H4 (cell line): Measurements from ENCODE around the gene LIF. TPM values are rescaled to one million over a fixed set of nuclear protein-coding genes. Genes with fewer than 3 reads are reported as not detected.
"Not testable (repeated sequence)": the region's sequence is repeated elsewhere in the genome, so short reads cannot be mapped to it uniquely, and the experiment has no call there.

Experiments used
- DNase-seq: peaks from one replicate; pipeline ENCODE4 v3.0.0-alpha.2; 2015; ENCODE audit warnings: low spot score
- total RNA-seq: library from RNA; depleted of rRNA; stranded (reverse); fragments of >200 nt; shearing (Covaris generic); gene quantifications from 2 replicates; pipeline ENCODE4 v1.2.3, GENCODE V29; 2014

Gene LIF
- total RNA-seq, 1 experiment from 2014 or later, result 3.9 TPM

DNA sequence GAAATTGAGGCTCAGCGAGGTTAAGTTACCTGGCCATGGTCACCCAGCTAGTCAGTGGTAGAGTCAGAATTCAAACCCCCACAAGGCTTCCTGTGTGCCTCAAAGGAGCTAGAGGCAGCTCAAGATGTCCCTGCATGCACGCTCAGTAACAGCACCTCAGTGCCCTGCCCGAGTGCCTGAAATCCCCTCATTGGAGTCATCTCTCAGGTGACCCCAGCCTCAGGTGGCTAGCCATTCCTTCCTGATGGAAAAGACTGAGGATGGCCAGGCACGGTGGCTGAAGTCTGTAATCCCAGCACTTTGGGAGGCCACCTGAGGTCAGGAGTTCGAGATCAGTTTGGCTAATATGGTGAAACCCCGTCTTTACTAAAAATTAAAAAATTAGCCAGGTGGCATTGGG, 36.9 kb downstream of the LIF start:
- DNase-seq, result no peak

DNA sequence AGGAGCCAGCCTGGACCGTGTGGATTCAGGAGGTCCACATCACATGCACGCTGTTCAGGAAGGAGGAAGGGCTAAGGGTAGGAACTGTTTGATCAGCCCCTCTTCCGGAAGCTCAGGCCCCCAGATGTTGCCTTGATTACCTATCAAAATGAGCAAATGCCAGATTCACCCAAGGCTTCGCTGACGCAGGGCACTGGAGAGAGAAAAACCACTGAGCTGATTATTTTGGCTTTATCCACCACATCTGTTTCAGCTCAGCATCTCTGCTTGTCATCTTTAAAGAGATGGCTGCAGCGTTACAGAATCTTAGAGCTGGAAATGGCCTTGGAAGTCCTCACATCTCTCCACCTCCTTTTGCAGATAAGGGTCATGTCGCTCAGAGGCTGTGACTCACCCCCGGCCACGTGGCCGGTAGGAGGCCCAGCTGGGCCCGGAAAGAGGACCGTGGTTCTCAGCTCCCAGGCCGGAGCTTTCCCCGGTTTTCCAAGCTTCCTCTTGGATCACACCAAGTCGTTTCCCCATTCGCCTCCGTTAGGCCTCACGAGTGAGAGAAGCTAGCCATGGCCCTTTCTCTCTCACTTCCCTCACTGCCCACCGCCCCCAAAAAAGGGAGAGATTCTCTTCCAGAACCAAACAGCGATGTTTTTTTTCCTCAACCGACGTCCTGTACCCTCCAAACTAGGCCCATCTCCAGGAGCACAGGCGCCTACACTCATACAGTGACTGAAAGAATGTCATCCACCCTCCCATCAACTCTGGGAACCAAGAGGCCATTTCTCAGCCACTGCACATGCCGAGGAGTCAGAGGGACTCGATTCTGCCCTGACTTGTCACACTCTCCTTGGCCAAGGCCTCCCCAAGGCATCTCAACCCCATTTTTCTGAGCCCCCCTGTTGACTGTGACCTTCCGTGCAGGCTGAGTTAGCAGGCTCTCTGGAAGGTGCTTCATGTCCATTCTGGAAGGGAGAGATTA, 37.6 kb downstream of the LIF start:
- peak; percentile 74 for DNase-seq

DNA sequence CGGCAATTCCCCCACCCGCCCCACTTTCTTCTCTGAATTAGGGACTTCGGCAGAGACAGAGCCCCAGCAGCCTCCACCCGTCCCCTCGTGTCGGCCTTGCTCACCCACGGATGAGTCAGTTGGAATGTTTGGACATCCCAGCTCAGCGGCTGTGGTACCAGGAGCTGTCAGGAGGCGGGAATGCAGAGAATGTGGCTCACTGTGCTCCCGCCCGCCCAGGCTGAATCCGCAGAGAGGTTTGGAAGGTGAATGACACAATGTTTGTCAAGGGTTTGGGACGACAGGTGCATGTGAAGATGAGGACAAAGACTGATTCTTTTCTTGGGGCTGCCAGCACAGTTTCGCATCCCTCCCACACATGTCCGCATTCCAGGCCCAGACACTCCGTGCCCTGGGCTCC, 39.6 kb downstream of the LIF start:
- DNase-seq, result peak; percentile 79

DNA sequence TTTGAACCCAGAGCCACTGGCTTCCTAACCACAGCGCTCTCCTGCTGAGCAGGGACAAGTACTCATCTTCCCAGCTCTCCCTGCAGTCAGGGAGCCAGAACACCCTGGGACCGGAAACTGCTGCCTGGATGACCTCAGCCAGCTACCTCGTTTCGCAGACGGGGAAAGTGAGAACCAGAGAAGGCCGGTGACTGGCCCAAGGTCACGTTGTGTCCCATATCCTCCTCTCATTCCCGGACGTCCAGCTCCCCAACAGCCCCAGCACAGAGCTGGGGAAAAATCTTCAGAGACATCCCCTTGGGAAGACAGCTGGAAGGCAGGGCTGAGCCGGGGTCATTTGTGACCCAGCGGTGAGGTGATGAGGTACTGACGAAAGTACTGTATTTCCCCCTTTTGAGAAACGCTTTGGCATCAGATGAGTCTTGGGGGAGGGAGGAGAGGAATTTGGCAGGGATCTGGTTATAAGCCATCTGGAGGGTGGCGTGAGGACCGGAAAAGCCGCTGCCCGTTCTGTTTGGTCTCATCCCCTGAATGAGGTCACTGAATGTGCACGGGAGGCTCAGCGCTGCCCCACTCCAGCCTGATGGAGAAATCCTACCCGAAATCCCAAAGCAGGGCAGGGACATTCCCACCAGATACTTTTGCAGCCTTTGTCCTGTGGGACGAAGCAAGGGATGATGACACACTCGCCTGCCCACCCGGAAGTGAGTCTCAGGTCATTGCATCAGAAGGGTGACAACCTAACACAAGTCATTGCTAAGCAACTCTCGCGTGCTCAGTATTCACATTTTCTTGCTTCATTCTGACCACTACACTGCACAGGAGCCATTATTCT, 41.1 kb downstream of the LIF start:
- peak; percentile 96 for DNase-seq

DNA sequence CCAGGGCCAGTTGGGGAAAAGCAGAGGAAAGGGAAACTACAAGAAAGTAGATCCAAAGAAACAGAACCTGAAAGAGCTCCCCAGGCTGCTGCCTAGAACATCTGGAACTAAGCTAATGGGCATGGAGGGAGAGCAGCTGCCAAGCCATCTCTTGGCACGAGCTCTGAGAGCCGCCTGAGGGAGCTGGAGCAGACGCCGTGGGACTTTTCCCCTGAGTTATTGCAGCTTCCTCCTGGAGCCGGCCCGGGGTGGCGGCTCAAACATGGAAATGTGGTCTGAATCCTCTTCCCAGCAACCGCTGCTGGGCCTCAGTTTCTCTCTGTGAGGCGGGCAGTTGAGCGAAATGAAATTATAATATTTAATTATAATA, 41.8 kb downstream of the LIF start:
- peak; percentile 69 for DNase-seq

DNA sequence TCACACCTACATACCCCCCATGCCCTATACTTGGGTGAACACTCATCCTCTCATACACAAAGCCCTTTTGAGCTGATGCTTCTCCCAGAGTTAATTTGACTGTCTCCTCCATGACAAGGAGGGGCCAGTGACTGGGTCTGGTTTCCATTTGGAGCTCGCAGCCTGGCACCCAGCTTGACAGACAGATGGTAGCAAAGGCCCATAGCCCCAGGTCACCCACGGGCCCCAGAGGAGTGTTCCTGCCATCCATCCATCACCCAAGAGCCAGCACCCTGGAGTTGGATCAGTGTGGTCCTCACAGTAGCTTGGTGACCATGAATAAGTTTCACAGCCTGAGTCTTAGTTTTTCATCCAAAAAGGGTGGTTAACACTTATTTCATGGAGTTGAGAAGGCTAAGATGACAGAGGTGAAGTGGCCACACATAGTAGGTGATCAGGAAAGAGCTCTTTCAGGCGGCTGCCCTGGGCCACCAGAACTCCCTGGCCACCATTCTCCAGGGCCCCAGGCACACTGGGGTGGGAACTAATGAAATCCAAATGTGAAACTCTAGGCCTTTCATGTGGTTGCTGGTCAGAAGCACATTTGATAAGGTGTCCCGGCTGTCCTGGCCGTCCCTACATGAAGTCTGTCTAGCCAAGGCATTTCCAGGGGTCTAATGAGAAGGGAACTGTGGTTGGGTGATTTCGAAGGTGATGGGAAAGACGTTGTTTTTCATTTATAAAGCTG, 42.4 kb downstream of the LIF start:
- no peak for DNase-seq

DNA sequence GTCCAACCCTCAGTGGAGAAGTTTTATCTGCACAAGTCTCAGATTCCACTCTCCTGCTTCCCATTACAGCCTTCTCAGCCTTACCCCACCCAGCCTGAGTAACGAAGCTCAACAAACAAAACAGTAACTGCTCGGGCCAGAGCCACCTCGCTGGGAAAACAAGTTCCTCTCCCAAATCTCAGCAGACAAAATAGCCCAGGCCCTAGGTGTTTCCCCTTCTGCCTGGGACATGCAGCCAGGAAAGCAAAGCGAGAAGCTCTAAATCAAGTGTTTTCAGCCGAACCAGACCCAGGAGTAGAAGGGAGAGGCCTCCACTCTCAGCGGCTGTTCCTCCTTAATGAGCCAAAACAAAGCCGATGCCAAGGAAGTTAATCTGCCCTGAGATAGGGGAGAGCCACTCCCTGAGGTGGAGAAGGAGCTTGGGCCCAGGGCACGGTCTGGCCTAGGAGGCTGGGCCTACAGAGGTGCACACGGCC, 44.0 kb downstream of the LIF start:
- no peak for DNase-seq

DNA sequence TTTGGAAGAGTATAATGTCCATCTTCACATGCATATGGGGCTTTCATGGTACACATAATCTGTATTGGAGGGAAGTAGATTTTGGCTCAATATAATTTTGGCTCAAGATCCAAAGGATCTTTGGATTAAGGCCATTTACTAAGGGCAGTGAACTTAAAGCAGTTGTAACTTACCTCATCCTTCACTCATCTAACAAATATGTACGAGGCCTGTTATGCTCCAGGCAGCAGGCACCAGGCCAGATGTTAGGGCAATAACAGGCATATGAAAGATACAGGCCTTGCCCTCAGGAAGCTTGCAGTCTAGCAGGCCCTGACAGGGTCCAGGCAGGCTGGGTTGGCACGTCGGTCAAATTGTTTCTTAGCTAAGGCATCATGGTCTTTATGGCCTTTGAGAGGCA, 44.6 kb downstream of the LIF start:
- no peak for DNase-seq

DNA sequence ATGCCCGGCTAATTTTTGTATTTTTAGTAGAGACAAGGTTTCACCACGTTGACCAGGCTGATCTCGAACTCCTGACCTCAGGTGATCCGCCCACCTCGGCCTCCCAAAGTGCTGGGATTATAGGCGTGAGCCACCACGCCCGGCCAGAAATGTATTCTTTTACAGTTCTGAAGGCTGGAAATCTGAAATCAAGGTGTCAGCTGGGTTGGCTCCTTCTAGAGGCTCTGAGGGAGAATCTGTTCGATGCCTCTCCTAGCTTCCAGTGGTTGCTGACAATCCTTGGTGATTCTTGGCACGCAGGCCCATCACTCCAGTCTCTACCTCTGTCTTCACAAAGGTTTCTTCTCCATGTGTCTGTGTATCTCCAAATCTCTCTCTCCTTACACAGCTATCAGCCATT, 45.7 kb downstream of the LIF start:
- not testable (repeated sequence) for DNase-seq

DNA sequence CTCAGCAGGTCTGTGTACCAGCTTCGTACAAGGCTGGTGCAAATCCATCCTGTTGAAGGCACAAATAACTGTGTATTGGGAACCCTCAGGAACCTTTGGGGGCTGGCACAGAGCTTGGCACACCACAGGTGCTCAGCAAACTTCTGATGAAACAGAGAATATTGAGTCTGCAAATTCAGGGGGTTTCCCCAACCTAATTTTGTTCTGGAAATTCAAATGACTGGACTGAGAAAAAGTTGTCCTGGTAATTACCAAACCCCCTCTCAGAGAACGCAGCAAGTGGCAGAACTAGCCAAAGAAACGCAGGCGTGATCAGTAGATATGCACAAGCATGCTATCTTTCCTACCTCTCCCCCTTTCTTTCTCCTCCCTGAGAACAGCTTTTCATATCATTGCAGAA, 47.6 kb downstream of the LIF start:
- DNase-seq, result no peak

DNA sequence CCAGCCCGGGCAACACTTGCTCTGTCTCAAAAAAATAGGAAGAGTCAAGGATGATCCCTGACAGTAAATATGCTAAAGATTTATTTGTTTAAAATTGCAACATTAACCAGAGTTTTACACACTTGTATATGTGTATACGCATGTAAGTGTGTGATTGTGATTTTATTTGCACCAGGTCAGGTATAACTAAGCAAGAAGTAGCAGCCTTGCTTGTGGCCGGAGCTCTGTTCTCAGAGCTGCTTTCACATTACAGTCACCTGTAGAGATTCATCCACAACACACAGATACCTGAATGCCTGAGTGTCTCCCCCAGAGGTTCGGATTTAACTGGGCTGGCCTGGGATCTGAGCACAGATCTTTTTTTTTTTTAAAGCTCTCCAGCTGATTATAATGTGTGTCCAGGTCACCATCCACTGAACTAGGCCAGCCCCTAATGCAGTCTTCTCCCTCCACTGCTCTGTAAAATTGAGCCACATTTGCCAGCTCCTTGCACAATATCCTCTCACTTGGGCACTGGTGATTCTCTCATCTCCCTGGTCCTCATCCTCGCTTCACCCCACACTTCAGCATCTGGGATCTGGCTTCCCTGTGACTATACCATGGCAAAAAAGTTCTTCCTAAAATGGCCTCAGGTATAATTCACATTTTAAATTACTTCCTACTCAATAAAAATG, 48.3 kb downstream of the LIF start:
- DNase-seq, result no peak

DNA sequence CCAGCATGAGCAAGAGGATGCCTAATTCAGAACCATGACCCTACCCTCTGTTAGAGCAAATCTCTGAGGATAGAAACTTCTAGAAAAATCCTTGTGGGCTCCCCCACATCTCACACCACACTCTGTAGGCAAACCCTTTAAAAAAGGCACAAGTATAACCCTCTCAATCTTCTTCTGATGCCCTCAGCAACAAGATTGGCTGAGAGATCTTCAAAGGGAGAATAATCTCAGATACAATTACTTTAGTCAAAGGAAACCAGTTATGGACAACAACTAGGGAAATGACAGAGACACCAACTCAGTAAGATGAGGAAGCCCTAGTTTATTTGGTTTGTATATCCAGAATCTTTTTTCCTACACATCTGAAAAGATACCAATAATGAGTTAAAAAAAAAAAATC, 49.2 kb downstream of the LIF start:
- no peak for DNase-seq

DNA sequence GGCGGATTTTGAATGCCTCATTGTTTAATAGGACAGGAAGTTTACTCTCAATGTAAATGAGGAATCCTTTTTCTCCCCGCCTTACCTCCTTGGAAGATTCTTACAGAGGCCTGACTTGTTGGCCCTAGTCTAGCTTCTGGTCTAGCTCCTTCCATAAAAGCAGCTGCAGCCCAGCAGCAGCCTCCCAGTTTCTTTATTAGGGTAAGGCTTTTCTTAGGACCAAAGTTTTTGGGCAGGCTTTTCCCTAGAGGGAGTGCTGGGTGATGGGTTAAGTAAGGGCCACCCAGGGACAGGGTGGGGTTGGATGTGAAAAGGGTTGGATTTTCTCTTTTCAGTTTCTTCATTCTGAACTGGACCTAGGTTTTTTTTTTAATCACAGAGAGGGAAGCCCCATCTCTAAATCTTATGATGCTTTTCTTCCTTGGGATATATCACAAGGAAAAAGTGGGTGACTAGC, 49.7 kb downstream of the LIF start:
- no peak for DNase-seq

DNA sequence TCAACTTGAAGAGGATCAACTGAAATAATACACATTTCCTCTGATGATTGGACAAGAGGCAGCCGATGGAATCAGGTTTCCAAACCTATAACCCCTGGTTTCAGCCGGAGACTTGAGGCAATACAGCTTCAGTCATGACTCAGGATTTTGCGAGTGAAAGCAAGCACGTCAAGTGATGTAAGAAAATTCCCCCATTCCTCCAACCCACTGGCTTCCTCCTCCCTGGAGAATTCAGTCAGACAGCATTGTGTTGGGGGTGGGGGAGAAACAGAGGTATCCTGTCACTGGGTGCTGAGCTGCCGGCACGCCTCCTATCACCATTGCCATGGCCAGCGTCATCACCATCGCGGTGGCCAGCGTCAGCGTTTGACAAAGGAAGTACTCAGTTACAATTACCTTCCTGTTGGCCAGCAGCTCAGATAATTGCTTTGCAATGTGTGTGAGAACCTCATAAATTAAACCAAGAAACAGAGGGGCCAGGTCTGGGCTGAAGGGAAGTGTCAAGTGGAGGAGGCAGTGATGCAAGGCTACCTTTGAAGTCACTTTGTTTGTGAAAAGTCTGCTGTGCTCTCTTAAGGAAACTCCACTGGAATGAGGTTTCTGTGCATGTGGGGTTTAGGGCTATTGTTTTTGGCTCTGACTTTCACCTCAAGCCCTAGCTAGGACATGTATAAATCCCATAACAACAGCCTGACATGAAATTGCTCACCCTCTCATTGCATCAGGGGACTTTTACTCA, 50.2 kb downstream of the LIF start:
- DNase-seq, result peak; percentile 98

DNA sequence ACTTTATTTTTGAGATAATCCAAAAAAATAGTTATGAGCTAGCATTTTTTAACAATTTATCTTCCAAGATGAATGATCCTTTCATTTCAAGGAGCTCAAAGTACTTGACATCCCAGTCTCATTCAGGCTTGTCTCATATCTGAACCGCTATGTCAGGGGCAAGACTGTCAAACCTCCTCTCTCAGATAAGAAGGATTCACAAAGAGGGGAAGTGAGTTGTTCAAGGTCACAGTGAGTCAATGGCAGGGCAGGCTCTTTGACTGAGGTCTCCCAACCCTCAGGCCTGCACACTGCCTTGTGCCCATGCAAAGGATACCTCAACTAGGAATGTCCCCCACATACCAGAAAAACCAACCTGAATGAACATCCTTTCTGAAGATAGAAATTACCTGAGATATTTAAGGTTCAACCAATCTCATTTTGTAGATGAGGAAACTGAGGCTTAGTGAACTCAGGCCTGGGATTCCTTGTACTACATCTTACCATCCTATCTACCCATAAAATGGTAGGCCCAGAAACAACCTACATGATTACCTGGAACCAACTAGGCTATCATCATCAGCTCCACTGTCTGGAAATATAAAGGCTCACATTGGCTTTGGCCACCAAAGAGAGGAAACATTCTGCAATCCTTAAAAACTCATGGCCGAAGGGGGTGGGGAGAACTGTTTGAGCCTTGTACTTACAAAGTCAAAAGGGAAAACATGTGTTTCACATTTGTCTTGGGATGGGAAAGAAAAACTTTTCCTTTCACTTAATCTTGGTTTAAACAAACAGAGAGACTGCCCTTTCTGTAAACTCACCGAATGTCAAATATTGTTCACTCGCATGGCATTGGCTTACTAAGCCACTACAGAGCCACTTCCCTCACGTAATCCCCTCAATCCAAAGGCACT, 51.1 kb downstream of the LIF start:
- DNase-seq, result no peak

DNA sequence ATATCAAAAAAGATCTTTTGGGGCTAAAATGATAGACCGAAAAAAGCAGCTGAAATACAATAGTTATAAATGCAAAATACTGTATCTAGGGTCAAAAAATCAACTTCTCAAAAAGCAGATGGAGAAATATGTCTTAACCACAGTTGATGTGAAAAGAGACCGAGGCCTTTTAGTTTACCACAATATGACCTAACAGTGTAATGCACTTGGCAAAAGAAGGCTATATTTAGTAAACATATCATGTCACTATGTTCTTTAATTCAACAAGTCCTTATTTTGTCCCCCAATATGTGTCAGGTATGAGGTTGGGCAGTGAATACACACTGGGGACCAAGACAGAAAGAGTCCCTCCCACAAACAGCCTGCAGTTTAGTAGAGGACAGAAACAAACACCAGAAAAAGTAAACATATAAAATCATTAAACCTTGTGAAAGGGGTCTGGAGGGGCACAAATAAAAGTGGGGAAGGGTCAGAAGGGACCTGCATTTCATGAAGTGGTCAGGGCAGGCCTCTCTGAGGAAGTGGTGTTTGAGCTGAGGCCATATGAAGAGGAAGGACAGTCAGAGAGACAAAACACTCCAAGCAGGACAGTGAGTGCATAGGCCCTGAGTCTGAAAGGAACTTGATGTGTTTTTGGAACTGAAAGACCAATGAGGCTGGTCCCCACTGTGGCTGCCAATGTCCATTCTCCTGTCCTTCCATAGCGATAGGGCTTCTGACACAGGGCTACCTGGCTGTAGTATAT, 53.4 kb downstream of the LIF start:
- no peak for DNase-seq

DNA sequence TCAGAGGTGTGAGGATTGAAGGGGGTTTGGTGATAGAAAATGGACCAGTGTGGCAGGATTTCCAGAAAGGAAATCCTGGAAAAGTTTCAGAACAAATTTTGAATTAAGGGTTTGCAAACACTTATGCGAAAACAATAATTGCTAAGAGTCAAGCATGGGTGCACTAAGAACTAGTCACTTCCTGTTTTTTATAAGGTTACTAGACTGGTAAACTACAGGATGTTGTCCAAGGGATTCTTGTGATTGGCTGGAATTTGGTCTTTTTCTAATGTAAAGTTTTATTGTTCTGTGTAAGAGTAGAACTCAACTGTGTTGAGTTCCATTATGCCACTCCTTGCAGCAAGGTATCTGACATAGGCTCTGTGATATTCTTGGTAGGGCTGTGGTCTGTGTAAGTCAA, 54.1 kb downstream of the LIF start:
- DNase-seq, result no peak

DNA sequence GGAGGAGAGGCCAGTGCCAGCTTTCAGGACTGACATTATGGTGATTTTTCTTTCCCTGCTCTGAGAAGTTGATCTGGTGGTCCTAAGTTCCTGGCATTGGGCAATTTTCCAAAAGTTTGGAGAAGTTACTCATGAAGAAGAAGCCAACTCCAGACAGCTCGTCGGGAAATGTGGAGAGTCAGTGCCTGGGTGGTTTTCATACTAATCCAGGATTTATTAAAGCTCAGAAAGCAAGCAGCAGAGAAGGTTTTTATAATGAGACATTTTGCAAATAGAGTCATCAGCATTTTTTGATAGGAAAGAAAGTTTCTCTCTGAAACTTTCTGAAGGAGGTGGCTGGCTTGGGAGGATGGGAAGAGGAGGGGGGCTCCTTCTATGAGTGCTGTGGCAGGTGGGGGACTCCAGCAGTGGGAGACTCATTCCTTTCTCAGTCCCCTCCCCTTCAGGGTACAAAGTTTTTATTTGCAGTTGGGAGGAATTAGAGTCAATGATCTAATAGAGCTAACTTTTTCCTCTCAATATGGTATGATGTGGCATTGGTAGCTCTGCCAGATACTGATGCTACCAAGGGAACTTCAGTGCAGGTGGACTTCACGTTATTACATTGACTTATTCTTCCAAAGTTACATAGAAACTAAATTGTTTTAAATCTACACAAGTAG, 55.4 kb downstream of the LIF start:
- DNase-seq, result no peak
